Stimulated activated CD8-positive, alpha-beta memory T cell treated with anti-CD3 and anti-CD28 coated beads, Interleukin-4, amount 100 ng/mL, for 1 hour (primary cell): Measurements from ENCODE around the gene MSRB3.
"Not testable (repeated sequence)": the region's sequence is repeated elsewhere in the genome, so short reads cannot be mapped to it uniquely, and the experiment has no call there.

Experiments
- DNase-seq, 2 donors: peaks; one replicate each; pipeline ENCODE4 v3.0.0-alpha.2; 2020; ENCODE audit warnings: low read depth in 2 of 2, low spot score in 1 of 2

The MSRB3 gene

DNA sequence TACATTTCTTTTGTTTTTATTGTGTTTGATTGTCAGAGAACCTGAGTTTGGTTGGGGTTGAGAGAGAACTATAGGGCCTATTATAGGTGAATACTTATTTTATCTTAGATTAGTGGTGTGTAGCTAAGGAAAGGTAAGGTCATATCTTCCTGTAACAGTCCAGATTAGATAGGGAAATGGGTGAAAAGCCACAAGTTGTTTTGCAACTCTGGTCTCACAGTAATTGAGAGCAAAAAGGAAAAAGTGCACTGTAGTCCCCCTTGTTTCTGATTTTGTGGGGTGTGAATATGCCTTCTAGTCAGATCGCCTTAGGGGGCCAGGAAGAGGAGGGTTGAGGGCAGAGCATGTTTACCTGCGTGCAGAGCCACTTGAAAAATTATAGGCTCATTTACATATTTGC lies 8.9 kb downstream of the MSRB3 start:
- DNase-seq, result no peak

DNA sequence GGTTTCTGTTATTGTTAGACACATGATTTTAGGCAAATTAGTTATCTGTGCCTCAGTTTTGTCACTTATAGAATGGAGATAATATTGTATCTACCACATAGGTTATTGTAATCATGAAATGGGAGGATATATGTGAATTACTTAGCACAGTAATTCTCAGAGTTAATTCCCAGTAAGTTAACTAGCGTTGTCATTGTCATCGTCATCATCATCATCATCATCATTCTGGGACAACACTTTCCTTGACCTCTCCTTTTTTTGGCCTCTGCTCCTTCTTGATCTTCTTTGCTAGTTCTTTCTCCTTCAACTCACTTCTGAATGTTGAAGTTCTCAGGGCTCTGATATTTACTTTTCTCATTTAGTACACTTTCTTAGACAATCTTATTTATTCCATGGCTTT lies 13.8 kb downstream of the MSRB3 start:
- DNase-seq, result no peak

DNA sequence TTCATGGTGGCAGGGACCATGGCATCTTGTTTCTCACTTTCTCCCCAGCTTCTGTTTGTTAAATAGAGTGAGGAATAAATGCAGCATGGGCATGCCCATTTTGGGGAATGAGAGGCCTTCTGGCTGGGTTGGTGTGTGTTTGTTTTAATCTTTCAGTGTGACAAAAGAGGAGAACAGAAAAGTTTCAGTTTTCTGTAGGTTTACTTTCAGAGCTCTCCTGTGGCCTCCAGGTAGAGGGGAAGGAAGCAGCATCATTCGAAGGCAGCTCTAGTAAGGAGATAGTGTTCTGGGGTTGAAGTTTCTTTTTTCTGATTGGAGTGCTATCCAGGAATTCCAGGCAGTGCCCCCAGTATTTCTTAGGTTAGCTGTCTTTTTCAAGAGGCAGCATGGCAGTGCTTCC lies 15.3 kb downstream of the MSRB3 start:
- DNase-seq, result no peak

DNA sequence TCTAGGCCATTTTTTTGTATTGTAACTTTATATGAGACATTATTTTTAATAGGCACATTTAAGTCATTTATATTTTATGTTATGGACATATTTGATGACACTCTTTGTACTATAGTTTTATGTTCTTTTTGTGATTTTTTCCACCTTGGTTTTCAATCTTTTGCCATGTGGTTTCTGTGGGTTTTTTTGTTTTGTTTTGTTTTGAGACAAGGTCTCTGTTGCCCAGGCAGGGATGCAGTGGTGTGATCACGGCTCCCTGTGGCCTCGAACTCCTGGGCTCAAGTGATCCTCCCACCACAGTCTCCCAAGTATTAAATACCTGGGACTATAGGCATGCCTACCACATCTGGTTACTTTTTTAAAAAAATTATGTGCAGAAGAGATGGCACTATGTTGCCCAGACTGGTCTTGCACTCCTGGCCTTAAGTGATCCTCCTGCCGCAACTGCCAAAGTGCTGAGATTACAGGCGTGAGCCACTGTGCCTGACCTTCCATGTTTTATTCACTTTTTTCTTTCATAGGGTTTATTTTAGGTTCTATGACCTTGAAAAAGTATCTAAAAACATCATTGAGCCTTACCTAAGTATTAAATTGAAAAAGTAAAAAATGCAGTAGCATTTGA lies 16.3 kb downstream of the MSRB3 start:
- DNase-seq, result no peak

DNA sequence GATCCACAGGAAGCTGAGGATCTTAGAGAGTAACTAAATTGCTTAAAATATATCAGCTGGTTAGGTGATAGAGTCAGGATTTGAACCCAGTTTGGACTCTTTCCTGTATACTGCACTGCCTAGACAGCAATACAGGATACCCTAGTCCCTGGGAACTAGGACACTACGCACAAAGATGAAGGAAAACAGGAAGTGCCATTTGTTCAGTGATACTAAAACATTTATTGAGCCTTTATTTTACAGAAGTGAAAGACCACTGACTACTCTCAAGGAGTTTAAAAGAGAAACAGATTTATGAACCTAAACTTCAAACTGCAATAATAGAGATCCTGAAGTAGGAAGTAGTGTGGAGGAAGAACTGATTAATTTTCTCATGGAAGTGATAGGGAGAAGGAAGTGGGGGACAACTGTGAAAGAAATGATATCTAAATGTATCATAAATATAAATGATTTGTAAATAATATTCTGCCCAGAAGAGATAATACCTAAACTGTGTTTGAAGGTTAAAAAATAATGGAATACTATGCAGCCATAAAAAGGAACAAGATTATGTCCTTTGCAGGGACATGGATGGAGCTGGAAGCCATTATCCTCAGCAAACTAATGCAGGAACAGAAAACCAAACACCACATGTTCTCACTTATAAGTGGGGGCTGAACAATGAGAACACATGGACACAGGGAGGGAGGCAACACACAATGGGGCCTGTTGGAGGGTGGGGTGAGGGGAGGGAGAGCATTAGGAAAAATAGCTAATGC lies 18.2 kb downstream of the MSRB3 start:
- no peak for DNase-seq

DNA sequence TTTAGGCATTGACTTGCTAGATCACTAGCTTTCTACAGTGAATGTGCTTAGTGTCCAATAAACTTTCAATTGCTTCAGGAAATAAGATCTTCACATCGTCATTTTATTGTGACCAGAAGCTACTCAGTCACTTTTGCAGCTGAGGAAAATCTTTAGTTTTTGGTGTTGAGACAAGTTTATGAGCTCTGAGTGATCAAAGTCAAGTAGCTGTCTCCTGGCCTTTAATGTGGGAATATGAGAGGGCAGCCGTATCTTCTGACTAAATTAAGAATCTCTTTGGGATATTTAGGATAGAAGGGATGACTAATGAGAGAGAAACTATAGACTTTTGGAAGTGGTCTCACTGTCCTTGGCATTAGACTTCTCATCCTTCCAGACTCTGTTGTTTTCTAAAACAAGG lies 21.6 kb downstream of the MSRB3 start:
- no peak for DNase-seq

DNA sequence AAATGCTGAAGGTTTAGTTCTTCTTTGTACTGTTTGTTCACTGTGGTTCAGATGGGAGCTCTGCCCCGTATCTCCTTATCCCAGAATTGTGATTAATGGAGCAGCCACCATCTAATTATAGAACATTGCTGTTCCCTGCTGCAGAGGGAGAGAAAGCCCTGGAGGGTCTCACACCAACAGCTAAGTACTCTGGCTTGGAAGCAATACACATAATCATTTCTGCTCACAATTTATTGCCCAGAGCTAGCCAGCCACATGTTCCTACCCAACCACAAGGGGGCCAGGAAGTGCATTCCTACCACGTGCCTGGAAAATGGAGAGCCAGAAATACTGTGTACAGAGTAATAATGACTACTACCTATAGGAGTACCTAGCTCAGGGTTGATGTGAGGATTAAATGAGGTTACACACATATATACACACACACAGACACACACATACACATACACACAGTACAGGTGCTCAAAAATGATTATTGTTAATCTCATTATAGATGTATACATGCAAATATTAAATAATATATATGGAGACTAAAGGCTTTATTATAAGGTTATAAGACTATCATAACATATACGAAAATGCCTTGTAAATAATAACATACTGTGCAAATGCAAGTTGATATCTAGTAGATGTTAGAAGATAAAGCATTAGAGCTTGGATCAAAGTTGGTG lies 22.3 kb downstream of the MSRB3 start:
- no peak for DNase-seq

DNA sequence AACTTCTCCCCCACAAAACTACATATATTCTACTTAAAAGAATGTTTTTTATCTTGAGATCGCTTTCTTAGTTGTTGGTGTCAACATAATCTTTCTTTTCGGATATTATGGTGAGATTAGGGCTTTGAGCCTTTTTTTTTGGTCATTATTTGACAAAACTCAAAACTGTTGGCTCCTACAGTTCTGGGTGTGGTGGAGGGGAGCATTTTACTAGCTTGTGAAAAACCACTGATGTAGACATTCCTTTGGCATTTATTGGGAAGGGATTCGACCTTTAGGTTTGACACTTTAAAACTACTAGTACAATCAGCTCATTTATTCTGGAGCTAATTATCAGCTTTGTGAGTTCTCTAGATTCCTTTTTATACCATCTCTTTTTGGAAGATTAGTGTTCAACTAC lies 24.4 kb downstream of the MSRB3 start:
- no peak for DNase-seq

DNA sequence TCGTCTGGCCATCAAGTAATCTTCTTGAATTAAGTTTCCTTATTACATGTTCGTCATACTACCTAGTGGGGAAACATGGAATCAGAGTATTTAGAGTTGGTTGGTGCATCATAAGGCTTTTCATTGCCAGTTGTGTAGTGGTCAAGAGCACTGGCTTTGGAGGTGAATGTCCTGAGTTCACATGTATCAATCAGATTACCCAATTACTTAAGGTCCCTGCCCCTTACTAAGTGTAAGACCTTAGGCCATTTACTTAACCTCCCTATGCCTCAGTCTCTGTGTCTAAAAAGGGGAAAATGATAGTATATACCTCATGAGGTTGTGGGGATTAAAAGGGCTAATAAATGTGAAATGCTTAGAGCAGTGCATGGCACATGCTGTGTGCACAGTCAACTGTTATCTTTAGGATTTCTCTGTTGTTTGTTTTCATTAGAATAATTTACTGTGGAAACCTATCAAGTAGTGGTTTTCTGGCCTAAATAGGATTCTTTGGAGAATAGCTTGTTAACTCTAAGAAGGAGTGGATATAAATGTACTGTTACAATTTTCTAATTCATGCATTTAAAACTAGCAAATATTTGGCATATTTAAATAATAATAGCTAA lies 27.0 kb downstream of the MSRB3 start:
- no peak for DNase-seq

DNA sequence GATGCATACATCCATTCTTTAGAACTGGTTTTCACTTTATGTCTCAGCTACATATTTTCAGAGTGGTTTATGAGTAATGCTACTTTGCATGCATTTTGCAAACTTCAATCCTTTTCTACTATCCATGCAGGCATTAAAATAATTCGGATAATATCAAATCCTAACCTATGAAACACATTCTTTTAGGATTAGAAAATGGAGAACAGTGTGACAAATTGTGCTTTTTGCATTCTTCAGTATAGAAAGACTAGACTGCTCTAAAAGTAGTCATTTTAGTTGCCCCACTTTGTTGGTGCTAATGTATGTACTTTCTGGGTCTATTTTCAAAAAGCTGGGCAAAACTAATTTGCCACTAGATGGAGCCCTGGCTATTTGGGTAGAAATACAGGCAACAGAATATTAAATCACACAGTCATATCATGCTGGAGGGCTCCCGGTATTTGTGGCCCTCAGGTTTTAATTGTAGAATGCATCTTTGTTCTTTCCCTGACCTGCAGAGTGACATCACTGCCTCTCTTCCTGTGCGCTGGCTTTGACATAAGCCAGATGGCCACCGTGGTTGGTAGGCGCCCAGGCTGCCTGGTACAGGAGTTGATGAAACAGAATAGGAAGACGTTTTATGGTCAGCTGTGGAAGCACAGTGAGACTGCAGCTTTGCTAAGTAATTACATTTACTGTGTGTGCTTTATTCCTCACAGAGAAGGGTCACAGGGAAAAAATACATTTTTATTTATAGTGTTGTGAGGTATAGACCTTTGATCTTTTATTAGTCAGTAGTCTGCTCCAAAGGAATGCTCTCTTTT lies 28.1 kb downstream of the MSRB3 start:
- no peak for DNase-seq

DNA sequence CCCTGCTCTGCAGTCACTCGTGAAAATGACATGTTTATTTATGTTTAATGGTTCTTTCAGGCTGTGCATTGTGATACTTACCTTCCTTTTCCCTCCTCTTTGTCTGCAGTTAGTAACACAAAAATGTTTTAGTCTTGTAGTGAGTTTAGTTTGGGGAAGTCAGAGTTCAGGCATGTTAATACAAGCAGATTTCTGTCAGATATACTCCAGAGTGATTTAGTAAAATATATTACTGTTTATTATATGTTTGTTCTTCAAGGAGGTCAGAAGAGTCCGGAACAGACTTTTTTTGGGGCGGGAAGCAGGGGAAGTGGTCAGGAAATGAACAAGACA lies 28.7 kb downstream of the MSRB3 start:
- DNase-seq, result no peak

DNA sequence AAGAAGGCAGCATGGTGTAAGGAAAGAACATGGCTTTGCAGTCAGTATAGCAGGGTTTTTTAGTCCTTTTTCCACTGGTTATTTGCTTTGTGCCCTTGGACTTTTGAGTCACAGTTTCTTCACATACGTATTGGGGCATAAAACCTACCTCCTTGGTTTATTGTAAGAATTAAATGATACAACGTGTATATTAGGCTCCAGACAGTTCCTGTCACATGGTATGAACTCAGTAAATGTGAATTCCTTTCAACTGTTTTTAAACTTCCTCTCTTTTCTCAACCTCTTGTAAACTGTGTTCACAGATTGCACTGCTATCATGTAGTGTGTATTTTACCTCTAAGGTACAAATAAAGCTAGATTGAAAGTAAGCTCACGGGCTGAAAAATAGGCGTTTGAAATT lies 29.5 kb downstream of the MSRB3 start:
- no peak for DNase-seq

DNA sequence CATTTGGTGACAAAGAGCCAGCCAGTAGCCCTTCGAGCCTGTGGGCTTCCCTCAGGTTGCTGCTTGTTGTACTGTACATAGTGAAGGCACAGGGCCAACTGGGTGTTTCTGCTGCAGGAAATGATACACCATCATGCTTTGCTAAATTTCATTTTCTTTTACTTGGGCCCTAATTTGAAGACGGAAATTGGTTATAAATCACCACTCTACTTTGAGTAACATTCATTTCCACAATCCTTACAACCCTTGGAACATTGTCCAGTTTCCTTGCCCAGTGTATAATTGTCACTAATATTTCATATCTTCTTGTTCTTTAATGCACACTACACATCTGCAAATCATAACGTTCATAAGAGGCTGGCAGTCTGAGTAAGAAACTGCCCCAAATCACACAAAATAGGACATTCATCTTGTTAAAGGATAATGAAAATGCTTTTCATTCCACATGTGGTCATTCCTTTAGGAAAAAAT lies 30.2 kb downstream of the MSRB3 start:
- DNase-seq, result no peak

DNA sequence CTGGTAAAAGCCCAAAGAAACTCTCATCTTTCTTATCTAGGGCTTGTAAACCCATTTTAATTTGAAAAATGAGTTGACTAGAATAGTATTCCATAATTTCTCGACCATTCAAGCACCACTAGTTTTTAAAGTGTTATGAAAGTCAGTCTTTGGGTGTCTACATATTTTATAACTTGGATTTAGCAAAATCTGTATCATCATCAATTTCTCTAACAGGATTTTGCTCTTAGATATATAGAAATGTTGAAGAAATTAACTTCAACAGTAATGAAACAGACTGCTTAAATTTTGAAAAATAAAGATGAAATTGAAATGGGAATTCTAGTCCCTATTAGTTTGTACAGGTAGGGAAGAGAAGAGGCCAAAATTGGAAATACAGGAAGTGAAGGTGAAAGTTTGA lies 32.8 kb downstream of the MSRB3 start:
- DNase-seq, result no peak

DNA sequence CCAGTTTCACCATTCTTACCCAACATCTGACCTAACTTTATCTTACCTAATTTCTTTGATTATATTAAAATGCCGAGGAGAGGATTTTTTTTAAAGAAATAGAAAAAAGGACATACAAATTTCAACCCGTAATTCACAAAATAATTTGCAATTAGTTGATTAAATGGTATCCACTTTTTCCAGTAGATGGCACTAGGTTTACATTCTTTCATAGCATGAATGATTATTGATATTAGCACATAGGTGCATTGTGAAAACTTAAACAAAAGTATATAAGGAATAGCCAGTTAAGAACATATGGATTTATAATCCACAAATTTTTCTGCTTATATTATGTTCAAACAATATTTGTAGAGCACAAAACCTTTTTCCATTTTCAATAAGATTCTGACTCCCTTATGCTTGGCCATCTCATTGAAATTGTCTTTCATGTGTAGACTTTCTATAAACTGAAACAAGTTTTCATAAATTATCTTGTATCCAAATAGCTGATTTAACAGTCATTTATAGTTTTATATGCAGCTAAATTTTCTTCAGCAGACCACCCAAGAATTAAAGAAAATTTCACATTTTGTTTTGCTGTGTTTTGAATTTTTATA lies 35.3 kb downstream of the MSRB3 start:
- no peak for DNase-seq

DNA sequence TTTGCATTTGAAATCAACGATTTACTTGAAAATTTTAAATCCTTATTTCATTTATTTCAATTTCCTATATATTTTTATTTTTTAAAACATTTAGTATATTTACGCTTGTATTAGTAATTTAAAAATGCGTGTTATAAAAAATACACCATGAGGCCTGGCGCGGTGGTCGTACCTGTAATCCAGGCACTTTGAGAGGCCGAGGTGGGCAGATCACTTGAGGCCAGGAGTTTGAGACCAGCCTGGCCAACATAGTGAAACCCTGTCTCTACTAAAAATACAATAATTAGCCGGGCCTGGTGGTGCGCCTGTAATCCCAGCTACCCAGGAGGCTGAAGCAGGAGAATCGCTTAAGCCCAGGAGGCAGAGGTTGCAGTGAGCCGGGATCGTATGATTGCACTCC lies 36.8 kb downstream of the MSRB3 start:
- not testable (repeated sequence) for DNase-seq

DNA sequence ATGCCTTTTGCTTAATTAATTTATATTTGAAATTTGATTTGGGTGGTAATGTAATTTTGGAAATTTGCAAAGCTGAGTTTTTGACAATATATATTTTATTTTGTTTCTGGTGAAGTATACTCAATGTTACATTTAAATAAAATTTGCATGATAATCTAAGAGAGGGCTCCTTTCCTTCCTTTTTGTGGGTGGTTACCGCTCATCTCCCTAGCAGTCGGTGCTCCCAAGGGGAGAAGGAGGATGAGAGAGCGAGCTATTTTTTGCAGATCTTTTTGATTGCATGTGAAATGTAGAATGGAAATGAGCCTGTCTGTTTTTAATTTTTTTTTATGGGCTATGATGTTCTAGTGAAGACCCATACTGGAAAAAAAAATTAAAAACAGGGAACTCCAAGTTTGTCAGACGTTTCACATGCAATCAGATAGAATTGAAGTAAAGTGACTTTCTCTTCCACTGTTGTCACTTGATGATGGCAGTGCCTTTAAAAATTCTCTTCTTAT lies 39.8 kb downstream of the MSRB3 start:
- no peak for DNase-seq

DNA sequence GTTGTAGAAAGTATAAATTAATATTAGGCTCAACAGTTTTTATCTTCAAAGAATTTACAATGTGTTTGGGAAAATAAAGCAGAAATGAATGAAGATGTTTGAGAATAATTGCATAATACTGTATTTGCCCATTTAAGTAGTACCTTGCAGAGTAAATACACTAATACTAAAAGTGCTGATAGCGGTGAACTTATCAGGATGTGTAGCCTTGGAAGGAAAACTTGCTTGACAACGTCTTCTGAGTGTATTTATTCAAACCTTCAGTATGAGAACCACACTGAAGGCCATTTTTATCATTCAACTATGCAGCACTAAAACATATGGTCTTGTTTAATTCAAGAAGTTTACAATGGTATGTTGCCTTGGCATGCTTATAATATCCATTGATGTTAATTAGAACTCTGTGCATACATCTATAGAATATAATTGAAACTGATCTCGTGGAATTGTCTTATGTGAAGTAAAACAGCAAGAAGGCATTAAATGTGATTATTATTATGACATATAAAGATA lies 41.3 kb downstream of the MSRB3 start:
- DNase-seq, result no peak

DNA sequence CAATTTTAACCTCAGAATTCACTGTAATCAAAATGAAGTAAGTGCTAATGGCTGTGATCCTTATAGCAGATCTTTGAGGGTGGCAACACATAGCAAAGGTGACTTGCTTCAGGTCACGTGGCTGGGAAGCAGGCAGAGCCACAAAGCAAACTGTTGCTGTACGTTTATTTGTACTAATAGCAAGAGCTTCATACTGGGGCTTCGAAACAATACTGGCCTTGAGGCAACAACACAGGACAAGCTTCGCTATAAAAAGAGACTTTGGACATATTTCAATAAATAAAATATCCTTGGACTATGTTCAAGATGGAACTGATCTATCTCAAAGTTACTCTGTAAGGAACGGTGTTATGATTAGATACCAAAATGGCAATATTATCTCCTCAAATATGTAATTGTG lies 44.6 kb downstream of the MSRB3 start:
- DNase-seq, result no peak

DNA sequence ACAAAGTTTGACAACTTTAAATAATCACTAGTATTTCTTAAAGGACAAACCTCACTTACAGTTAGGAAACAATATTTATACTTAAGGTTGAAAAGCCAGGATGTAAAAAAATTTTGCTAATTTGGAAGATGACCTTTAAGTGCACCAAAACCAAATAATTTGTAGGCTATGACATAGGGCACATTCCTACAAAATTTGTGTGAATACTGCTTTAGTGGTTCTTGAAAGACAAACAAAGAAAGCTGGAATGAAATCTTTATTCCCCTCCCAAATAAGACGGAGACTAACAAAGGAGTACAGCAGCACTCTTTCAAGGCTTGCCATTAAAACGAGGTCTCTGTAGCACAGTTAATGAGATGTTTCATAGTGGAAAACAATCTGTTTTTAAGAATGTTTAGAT lies 45.6 kb downstream of the MSRB3 start:
- no peak for DNase-seq

DNA sequence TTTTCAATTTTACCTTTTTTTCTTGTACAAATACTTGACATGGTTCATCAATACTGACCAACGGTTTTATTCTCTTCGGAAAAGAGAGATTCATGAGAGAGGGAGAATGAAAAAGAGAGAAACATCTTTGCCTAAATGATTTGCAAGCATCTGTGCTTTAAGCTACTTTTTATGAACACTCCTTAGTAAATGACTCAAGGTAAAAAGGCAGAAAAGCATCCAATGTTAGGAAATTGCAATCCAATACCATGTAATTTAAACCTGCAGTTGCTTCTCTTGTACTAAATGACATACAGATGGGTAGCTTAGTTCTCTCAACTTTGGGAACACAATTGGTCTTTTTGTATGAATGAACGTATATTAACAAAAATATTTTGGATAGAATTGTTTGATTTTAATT lies 46.1 kb downstream of the MSRB3 start:
- DNase-seq, result no peak
